AG04449 (cell line): ENCODE data around the gene HEPACAM.

ENCODE experiments used
- CTCF ChIA-PET: fragments of 350-600 bp; formaldehyde crosslinking; extraction: SDS; loops from one replicate; lab custom pipeline; 2021; ENCODE audit warnings: antibody characterized with exemption; lab: Yijun Ruan, JAX
- POLR2A ChIA-PET: fragments of 400-600, 350-600 bp; formaldehyde crosslinking; extraction: SDS; loops from one replicate; lab custom pipeline; 2020; ENCODE audit warnings: antibody characterized with exemption, inconsistent platforms; lab: Yijun Ruan, JAX
- DNase-seq: peaks from one replicate; pipeline ENCODE4 v3.0.0-alpha.2; 2010; ENCODE audit warnings: low read depth, low spot score
- H3K4me3 ChIP-seq: 2 replicates; pipeline ENCODE4 v1.5.1; 2011; ENCODE audit warnings: low read depth, mild to moderate bottlenecking, control low read depth, low read length
- CTCF ChIP-seq: IDR thresholded peaks from one replicate; pipeline ENCODE4 v1.5.1; 2011; ENCODE audit warnings: mild to moderate bottlenecking, moderate library complexity, low read length, control low read depth, inconsistent platforms; ENCODE audit not compliant: insufficient read depth; ENCODE audit errors: missing control alignments

Gene HEPACAM

GRCh38 chr11:124869856-124870387 is 65.9 kb downstream of the HEPACAM start:
- POLR2A ChIA-PET = no interaction called here
- DNase-seq = no peak
- TF ChIP-seq CTCF = no peak
- H3K4me3 ChIP-seq = no peak overlapping the region
- CTCF ChIA-PET = interaction anchor here (0.7 to 1.5 kb wide), 5 partner anchors 32 to 521 kb away, joined by 3 to 4 read pairs (median 4); no protein-coding TSS in a partner anchor

- no peak overlapping the region for H3K4me3 ChIP-seq
- DNase-seq = no peak
- TF ChIP-seq CTCF = no peak
- ChIA-PET POLR2A (no interaction called here), CTCF (interaction anchor here (0.7 to 1.4 kb wide), 5 partner anchors 32 to 569 kb away, joined by 3 to 4 read pairs (median 3); no protein-coding TSS in a partner anchor)
Measured at GRCh38 chr11:124869331-124869730, 66.5 kb downstream of the HEPACAM start.
